Liver (tissue), 3 donors: ENCODE results near the gene CDK1.

Experiments used
- EGR1 ChIP-seq, 2 donors: IDR thresholded peaks; 2 replicates each; pipeline ENCODE4 v1.6.1; 2016 to 2018; ENCODE audit warnings: antibody characterized with exemption in 2 of 2, low read depth in 2 of 2
- FOXA1 ChIP-seq: IDR thresholded peaks from 2 replicates; pipeline ENCODE4 v1.6.1; 2016; ENCODE audit warnings: antibody characterized with exemption
- GABPA ChIP-seq, 2 donors: IDR thresholded peaks in 1 of 2; conservative IDR thresholded peaks in 1 of 2; 2 replicates each; pipeline ENCODE4 v1.6.1; 2016; ENCODE audit warnings: antibody characterized with exemption in 2 of 2, mild to moderate bottlenecking in 1 of 2, moderate library complexity in 1 of 2
- JUND ChIP-seq, 2 donors: IDR thresholded peaks; 2 replicates each; pipeline ENCODE4 v1.6.1; 2016; ENCODE audit warnings: antibody characterized with exemption in 2 of 2
- SP1 ChIP-seq: IDR thresholded peaks from 2 replicates; pipeline ENCODE4 v1.6.1; 2018; ENCODE audit warnings: antibody characterized with exemption, mild to moderate bottlenecking
- TAF1 ChIP-seq: conservative IDR thresholded peaks from 2 replicates; pipeline ENCODE4 v1.6.1; 2016; ENCODE audit warnings: antibody characterized with exemption, mild to moderate bottlenecking
- YY1 ChIP-seq: IDR thresholded peaks from 2 replicates; pipeline ENCODE4 v1.6.1; 2016; ENCODE audit warnings: antibody characterized with exemption, mild to moderate bottlenecking
- TF ChIP-seq, protein P1 (sequence below): fragments of 150-350 bp; IDR thresholded peaks from 2 replicates; pipeline ENCODE4 v1.5.1; 2017; ENCODE audit warnings: improper control_type of control experiment, low read depth, low read length; ENCODE audit not compliant: missing input control
- TF ChIP-seq, protein P2 (sequence below): IDR thresholded peaks from 2 replicates; pipeline ENCODE4 v1.6.1; 2016; ENCODE audit warnings: antibody characterized with exemption
- TF ChIP-seq, protein P3 (sequence below): IDR thresholded peaks from 2 replicates; pipeline ENCODE4 v1.6.1; 2016; ENCODE audit warnings: antibody characterized with exemption
- TF ChIP-seq, protein P4 (sequence below): IDR thresholded peaks from 2 replicates; pipeline ENCODE4 v1.6.1; 2016; ENCODE audit warnings: antibody characterized with exemption
- TF ChIP-seq, protein P5 (sequence below): IDR thresholded peaks from 2 replicates; pipeline ENCODE4 v1.6.1; 2016; ENCODE audit warnings: antibody characterized with exemption, mild to moderate bottlenecking
- donor health status: healthy.
- donor health status: healthy.

DNA sequence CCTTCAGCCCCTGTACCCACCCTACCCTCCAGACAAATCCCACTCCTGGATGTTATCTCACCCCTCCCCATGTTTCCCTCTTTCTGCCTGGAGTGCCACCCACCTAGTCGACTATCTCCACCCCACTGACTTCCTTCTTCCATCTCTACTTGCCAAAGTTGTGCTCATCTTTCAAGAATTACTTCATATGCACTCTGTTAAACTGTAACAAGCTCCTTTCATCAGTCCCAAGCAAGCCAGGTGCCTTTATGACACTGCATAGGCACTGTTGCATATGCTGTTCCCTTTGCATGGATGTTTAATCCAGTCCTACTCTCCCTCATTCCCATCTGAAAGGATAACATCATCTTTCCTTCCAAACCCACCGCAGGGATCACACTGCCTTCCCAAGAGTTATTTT lies 8.9 kb upstream of the CDK1 start:
- TF ChIP-seq, protein P1, sequence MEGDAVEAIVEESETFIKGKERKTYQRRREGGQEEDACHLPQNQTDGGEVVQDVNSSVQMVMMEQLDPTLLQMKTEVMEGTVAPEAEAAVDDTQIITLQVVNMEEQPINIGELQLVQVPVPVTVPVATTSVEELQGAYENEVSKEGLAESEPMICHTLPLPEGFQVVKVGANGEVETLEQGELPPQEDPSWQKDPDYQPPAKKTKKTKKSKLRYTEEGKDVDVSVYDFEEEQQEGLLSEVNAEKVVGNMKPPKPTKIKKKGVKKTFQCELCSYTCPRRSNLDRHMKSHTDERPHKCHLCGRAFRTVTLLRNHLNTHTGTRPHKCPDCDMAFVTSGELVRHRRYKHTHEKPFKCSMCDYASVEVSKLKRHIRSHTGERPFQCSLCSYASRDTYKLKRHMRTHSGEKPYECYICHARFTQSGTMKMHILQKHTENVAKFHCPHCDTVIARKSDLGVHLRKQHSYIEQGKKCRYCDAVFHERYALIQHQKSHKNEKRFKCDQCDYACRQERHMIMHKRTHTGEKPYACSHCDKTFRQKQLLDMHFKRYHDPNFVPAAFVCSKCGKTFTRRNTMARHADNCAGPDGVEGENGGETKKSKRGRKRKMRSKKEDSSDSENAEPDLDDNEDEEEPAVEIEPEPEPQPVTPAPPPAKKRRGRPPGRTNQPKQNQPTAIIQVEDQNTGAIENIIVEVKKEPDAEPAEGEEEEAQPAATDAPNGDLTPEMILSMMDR, result no peak
- TF ChIP-seq, protein P2, sequence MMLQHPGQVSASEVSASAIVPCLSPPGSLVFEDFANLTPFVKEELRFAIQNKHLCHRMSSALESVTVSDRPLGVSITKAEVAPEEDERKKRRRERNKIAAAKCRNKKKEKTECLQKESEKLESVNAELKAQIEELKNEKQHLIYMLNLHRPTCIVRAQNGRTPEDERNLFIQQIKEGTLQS, result no peak
- no peak for TF ChIP-seq JUND (IDR thresholded peaks at IDR 0.05)
- TF ChIP-seq YY1, result no peak
- TF ChIP-seq TAF1, result no peak
- TF ChIP-seq, protein P3, sequence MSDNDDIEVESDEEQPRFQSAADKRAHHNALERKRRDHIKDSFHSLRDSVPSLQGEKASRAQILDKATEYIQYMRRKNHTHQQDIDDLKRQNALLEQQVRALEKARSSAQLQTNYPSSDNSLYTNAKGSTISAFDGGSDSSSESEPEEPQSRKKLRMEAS, result no peak
- no peak for TF ChIP-seq EGR1 (IDR thresholded peaks at IDR 0.05; ENCODE audit: low read depth in 2 of 2)
- TF ChIP-seq, protein P4, sequence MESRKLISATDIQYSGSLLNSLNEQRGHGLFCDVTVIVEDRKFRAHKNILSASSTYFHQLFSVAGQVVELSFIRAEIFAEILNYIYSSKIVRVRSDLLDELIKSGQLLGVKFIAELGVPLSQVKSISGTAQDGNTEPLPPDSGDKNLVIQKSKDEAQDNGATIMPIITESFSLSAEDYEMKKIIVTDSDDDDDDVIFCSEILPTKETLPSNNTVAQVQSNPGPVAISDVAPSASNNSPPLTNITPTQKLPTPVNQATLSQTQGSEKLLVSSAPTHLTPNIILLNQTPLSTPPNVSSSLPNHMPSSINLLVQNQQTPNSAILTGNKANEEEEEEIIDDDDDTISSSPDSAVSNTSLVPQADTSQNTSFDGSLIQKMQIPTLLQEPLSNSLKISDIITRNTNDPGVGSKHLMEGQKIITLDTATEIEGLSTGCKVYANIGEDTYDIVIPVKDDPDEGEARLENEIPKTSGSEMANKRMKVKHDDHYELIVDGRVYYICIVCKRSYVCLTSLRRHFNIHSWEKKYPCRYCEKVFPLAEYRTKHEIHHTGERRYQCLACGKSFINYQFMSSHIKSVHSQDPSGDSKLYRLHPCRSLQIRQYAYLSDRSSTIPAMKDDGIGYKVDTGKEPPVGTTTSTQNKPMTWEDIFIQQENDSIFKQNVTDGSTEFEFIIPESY, result no peak
- TF ChIP-seq FOXA1, result no peak
- TF ChIP-seq SP1, result no peak
- TF ChIP-seq GABPA (IDR thresholded peaks at IDR 0.05 in 1 of 2, conservative IDR thresholded peaks at IDR 0.05 in 1 of 2), result no peak
- TF ChIP-seq, protein P5, sequence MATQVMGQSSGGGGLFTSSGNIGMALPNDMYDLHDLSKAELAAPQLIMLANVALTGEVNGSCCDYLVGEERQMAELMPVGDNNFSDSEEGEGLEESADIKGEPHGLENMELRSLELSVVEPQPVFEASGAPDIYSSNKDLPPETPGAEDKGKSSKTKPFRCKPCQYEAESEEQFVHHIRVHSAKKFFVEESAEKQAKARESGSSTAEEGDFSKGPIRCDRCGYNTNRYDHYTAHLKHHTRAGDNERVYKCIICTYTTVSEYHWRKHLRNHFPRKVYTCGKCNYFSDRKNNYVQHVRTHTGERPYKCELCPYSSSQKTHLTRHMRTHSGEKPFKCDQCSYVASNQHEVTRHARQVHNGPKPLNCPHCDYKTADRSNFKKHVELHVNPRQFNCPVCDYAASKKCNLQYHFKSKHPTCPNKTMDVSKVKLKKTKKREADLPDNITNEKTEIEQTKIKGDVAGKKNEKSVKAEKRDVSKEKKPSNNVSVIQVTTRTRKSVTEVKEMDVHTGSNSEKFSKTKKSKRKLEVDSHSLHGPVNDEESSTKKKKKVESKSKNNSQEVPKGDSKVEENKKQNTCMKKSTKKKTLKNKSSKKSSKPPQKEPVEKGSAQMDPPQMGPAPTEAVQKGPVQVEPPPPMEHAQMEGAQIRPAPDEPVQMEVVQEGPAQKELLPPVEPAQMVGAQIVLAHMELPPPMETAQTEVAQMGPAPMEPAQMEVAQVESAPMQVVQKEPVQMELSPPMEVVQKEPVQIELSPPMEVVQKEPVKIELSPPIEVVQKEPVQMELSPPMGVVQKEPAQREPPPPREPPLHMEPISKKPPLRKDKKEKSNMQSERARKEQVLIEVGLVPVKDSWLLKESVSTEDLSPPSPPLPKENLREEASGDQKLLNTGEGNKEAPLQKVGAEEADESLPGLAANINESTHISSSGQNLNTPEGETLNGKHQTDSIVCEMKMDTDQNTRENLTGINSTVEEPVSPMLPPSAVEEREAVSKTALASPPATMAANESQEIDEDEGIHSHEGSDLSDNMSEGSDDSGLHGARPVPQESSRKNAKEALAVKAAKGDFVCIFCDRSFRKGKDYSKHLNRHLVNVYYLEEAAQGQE, result no peak
